Endothelial cell of umbilical vein (primary cell): Measurements from ENCODE around the gene S100A16. TPM values are rescaled to one million over a fixed set of nuclear protein-coding genes. Genes with fewer than 3 reads are reported as not detected.

Experiments
- BruUV-seq: library from RNA; stranded (reverse); fragments of 400-500 nt; replicated peaks from 2 replicates; lab custom pipeline; 2021; lab: Mats Ljungman, UMichigan
- CTCF ChIA-PET: fragments of 300-600, 350-600 bp; sonication (Branson Sonifier 250); formaldehyde crosslinking; loops from one replicate; lab custom pipeline; 2021; ENCODE audit warnings: antibody characterized with exemption, inconsistent platforms; lab: Charles Lee
- POLR2A ChIA-PET: fragments of 300-600, 350-600 bp; sonication (Branson Sonifier 250); formaldehyde crosslinking; loops from one replicate; lab custom pipeline; 2021; ENCODE audit warnings: antibody characterized with exemption, inconsistent platforms; lab: Charles Lee
- DNase-seq: peaks from one replicate; pipeline ENCODE4 v3.0.0-alpha.2; 2011; ENCODE audit warnings: low read depth, low spot score
- FAIRE-seq: peaks from 2 replicates; lab custom pipeline; 2011; peaks lifted over from hg19 to GRCh38; lab: Jason Lieb, UNC
- H2AFZ ChIP-seq: 2 replicates; pipeline ENCODE4 v1.6.0; 2012; ENCODE audit warnings: low read depth, low read length, control low read depth, inconsistent platforms
- H3K27ac ChIP-seq: 2 replicates; pipeline ENCODE4 v1.5.1; 2011; ENCODE audit warnings: low read depth, mild to moderate bottlenecking, control low read depth, low read length, moderate library complexity; ENCODE audit not compliant: insufficient read depth
- H3K27me3 ChIP-seq, 2 experiments: 2 replicates each; pipeline versions ENCODE4 v1.6.0 to v1.6.1; 2011; ENCODE audit warnings: low read length in 2 of 2, mixed read lengths in 1 of 2; ENCODE audit not compliant: control insufficient read depth in 2 of 2, insufficient read depth in 2 of 2
- H3K36me3 ChIP-seq, 2 experiments: 2 replicates in 1 of 2; 3 replicates in 1 of 2; pipeline ENCODE4 v1.5.1; 2011; ENCODE audit warnings: low read length in 2 of 2, mild to moderate bottlenecking in 1 of 2, moderate library complexity in 1 of 2; ENCODE audit not compliant: control insufficient read depth in 2 of 2, insufficient read depth in 2 of 2; ENCODE audit errors: extremely low read depth in 1 of 2
- H3K4me1 ChIP-seq: 3 replicates; pipeline ENCODE4 v1.5.1; 2011; ENCODE audit warnings: mild to moderate bottlenecking, low read length; ENCODE audit not compliant: control insufficient read depth, insufficient read depth; ENCODE audit errors: extremely low read depth
- H3K4me2 ChIP-seq: 2 replicates; pipeline ENCODE4 v1.6.1; 2011; ENCODE audit warnings: low read length, control low read depth, mixed read lengths; ENCODE audit not compliant: insufficient read depth
- H3K4me3 ChIP-seq, 3 experiments: fragments of 200-600 bp in 1 of 3; sonication (generic), shearing (Covaris generic) in 1 of 3; replicated peaks in 1 of 3; 2 replicates each; pipeline ENCODE4 v1.5.1; 2011 to 2016; ENCODE audit warnings: control low read depth in 3 of 3, low read length in 3 of 3, mild to moderate bottlenecking in 2 of 3, inconsistent platforms in 1 of 3, low read depth in 1 of 3, moderate library complexity in 1 of 3; ENCODE audit not compliant: insufficient read depth in 1 of 3
- H3K79me2 ChIP-seq: 2 replicates; pipeline ENCODE4 v1.6.0; 2012; ENCODE audit warnings: low read length, inconsistent platforms; ENCODE audit not compliant: control insufficient read depth, insufficient read depth
- H3K9ac ChIP-seq: replicated peaks from 2 replicates; pipeline ENCODE3; 2011; ENCODE audit warnings: low read length, control low read depth; ENCODE audit not compliant: insufficient read depth; ENCODE audit errors: extremely low read depth
- H3K9me1 ChIP-seq: replicated peaks from 3 replicates; pipeline ENCODE4 v1.6.0; 2011; ENCODE audit warnings: mild to moderate bottlenecking, low read length; ENCODE audit not compliant: control insufficient read depth, insufficient read depth; ENCODE audit errors: extremely low read depth
- H3K9me3 ChIP-seq: replicated peaks from 2 replicates; pipeline ENCODE4 v1.5.1; 2012; ENCODE audit warnings: low read length, inconsistent platforms; ENCODE audit not compliant: control insufficient read depth, insufficient read depth
- H4K20me1 ChIP-seq: replicated peaks from 2 replicates; pipeline ENCODE3; 2011; ENCODE audit warnings: mild to moderate bottlenecking, low read length; ENCODE audit not compliant: control insufficient read depth, insufficient read depth; ENCODE audit errors: extremely low read depth
- CTCF ChIP-seq, 2 donors: IDR thresholded peaks; 1 replicate in 1 of 2; 2 replicates in 1 of 2; pipeline ENCODE4 v1.5.1; 2011; ENCODE audit warnings: low read length in 2 of 2, mild to moderate bottlenecking in 2 of 2, moderate library complexity in 2 of 2, control low read depth in 1 of 2, inconsistent platforms in 1 of 2, low read depth in 1 of 2; ENCODE audit not compliant: insufficient read depth in 1 of 2; ENCODE audit errors: extremely low read depth in 1 of 2
- EZH2 ChIP-seq: IDR thresholded peaks from 2 replicates; pipeline ENCODE4 v1.6.1; 2012; ENCODE audit warnings: borderline replicate concordance, low read depth, mild to moderate bottlenecking, moderate library complexity, low read length, inconsistent platforms; ENCODE audit not compliant: severe bottlenecking
- FOS ChIP-seq: IDR thresholded peaks from 2 replicates; pipeline ENCODE4 v1.6.1; 2011; ENCODE audit warnings: mild to moderate bottlenecking, low read length, moderate library complexity, borderline replicate concordance; ENCODE audit not compliant: insufficient read depth
- GATA2 ChIP-seq: IDR thresholded peaks from 2 replicates; pipeline ENCODE4 v1.7.0; 2011; ENCODE audit warnings: low read depth, mild to moderate bottlenecking, moderate library complexity, mixed read lengths, low read length; ENCODE audit not compliant: insufficient read length, insufficient read depth
- JUN ChIP-seq: IDR thresholded peaks from 2 replicates; pipeline ENCODE4 v1.6.1; 2011; ENCODE audit warnings: borderline replicate concordance, low read depth; ENCODE audit not compliant: insufficient read length, insufficient read depth
- MYC ChIP-seq: IDR thresholded peaks from one replicate; pipeline ENCODE4 v1.6.1; 2011; ENCODE audit warnings: mild to moderate bottlenecking, low read depth, low read length
- POLR2A ChIP-seq: IDR thresholded peaks from 2 replicates; pipeline ENCODE4 v1.6.1; 2012; ENCODE audit warnings: low read depth, mild to moderate bottlenecking, control low read depth, low read length
- POLR2AphosphoS5 ChIP-seq: IDR thresholded peaks from 2 replicates; pipeline ENCODE4 v1.6.1; 2012; ENCODE audit warnings: low read depth, mild to moderate bottlenecking, control low read depth, low read length, moderate library complexity; ENCODE audit not compliant: insufficient read depth
- dilution Hi-C: fragments of 300-500 bp; cut with MboI; formaldehyde crosslinking; loops from one replicate; pipeline ENCODE4 v1.15.0; 2019; ENCODE audit warnings: low sequenced_read_pairs; ENCODE audit not compliant: extremely low pct_ligation_motif_present
- intact Hi-C: fragments of 100-400 bp; cut with micrococcal nuclease; formaldehyde crosslinking; loops from one replicate; pipeline ENCODE4 v1.10.0; 2022
- polyA plus RNA-seq, 4 experiments: library from polyadenylated mRNA; depleted of rRNA in 3 of 4; stranded (reverse) in 3 of 4; unstranded in 1 of 4; fragments of >200 nt; gene quantifications; 2 replicates each; pipeline versions ENCODE4 v1.2.1 to v1.2.3, GENCODE V29; 2011 to 2012; ENCODE audit warnings: missing spikeins in 1 of 4
- total RNA-seq: library from RNA; stranded (reverse); gene quantifications from 2 replicates; pipeline ENCODE4 v1.2.3, GENCODE V29; 2021
- TF ChIP-seq, protein P1 (sequence below): IDR thresholded peaks from 2 replicates; pipeline ENCODE4 v1.6.1; 2011; ENCODE audit not compliant: insufficient read depth, insufficient read length

The S100A16 gene
- total and polyA plus RNA-seq, 2 donors (not counting 3 experiments of a cell fraction or from before 2014, with no cell fraction given), result 701 to 1,770 TPM

DNA sequence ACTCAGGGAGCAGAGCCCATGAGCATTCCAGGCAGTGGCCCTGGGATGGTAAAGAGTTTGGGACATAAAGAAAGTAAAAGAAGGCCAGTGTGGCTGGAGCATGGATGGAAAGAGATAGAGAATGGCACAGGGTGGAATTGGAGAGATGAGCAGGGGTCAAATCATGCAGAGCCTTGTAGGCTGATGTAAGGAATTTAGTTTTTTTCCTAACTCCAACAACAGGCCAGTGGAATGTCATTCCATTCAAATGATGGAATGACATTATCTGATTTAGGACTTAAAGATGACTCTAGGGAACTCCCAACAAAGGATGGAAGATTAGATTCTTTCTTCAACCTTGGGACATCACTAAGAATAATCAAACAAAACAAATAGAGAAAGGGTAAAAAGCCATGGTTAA lies 34.4 kb downstream of the S100A16 start:
- H3K27me3 ChIP-seq, result no peaks in the 10 kb centered on the region
- H3K4me2 ChIP-seq, result no peak overlapping the region
- POLR2A ChIA-PET, result no interaction called here

DNA sequence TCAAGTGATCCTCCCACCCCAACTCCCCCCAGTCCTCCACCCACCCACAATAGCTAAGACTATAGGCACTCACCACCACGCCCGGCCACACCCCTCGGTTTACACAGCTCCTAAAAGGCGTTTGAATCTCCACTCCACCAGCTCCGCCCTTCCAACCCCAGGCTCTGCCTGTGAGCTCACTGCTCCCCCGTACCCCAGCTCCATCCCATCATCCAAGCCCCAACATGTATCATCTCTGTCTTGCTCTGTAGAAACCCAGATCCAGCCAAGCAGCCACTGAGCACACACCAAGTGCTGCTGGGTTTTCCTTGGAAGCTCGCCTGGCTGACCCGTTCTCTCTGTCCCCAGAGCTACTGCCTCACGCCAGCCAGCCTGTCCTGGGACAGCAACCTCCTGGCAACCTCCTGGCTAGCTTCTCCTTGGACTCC lies 35.3 kb downstream of the S100A16 start:
- no peak overlapping the region for H3K9ac ChIP-seq
- TF ChIP-seq FOS (no peak), CTCF (IDR thresholded peaks at IDR 0.05; ENCODE audit: extremely low read depth in 1 of 2, insufficient read depth in 1 of 2, low read depth in 1 of 2, low read length in 2 of 2) (no peak), MYC (no peak), GATA2 (no peak), POLR2A (no peak), POLR2AphosphoS5 (no peak), EZH2 (no peak), JUN (no peak)
- TF ChIP-seq, protein P1, sequence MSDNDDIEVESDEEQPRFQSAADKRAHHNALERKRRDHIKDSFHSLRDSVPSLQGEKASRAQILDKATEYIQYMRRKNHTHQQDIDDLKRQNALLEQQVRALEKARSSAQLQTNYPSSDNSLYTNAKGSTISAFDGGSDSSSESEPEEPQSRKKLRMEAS, result no peak
- no peaks in the 10 kb centered on the region for H4K20me1 ChIP-seq
- H3K4me1 ChIP-seq, result peaks cover 3% of the 10 kb centered on the region
- ChIA-PET POLR2A (interaction anchor here (0.6 to 0.9 kb wide), 3 partner anchors 28 to 232 kb away, joined by 3 to 6 read pairs (median 5); partner anchors contain the start of gene S100A13), CTCF (interaction anchor here (0.8 to 2.0 kb wide), 10 partner anchors 8 to 67 kb away, joined by 3 to 8 read pairs (median 5); partner anchors contain the start of gene S100A13)
- H3K4me3 ChIP-seq, result no peak overlapping the region
- no peak for DNase-seq
- no peaks in the 10 kb centered on the region for H3K9me3 ChIP-seq
- no peaks in the 10 kb centered on the region for H3K79me2 ChIP-seq
- no peak overlapping the region for H2AFZ ChIP-seq
- FAIRE-seq, result no peak
- H3K4me2 ChIP-seq, result no peak overlapping the region
- no peaks in the 10 kb centered on the region for H3K9me1 ChIP-seq
- H3K27me3 ChIP-seq, result no peaks in the 10 kb centered on the region
- BruUV-seq, result no TSS peak
- no peak overlapping the region for H3K27ac ChIP-seq
- dilution Hi-C loops, result no loop called here
- no peaks in the 10 kb centered on the region for H3K36me3 ChIP-seq
- intact Hi-C loops, result no loop called here

More for the DNA sequence above, 34.4 kb downstream of the S100A16 start:
- no peaks in the 10 kb centered on the region for H3K9me1 ChIP-seq
- H3K4me1 ChIP-seq, result no peaks in the 10 kb centered on the region
- intact Hi-C loops, result no loop called here
- H4K20me1 ChIP-seq, result no peaks in the 10 kb centered on the region
- no peak overlapping the region for H3K27ac ChIP-seq
- H3K9me3 ChIP-seq, result no peaks in the 10 kb centered on the region
- no peak overlapping the region for H3K4me3 ChIP-seq
- no peak overlapping the region for H3K9ac ChIP-seq
- DNase-seq (no peak), FAIRE-seq (no peak)
- dilution Hi-C loops, result no loop called here
- TF ChIP-seq, protein P1, result no peak
- TF ChIP-seq GATA2, result no peak
- H3K36me3 ChIP-seq, result no peaks in the 10 kb centered on the region
- no peak overlapping the region for H2AFZ ChIP-seq
- no TSS peak for BruUV-seq
- H3K79me2 ChIP-seq, result no peaks in the 10 kb centered on the region
- CTCF ChIA-PET, result interaction anchor here (0.8 to 1.6 kb wide), 4 partner anchors 9 to 68 kb away, joined by 3 to 6 read pairs (median 4); partner anchors contain the start of gene S100A13
